Iris pigment epithelial cell (primary cell): ENCODE data around the gene VAPA.
A peak's percentile ranks its signal among the peaks of the same experiment; 100 is the strongest.

Experiments
- DNase-seq: peaks from one replicate; pipeline ENCODE4 v3.0.0-alpha.2; 2011; ENCODE audit warnings: low read depth

Gene VAPA

DNA sequence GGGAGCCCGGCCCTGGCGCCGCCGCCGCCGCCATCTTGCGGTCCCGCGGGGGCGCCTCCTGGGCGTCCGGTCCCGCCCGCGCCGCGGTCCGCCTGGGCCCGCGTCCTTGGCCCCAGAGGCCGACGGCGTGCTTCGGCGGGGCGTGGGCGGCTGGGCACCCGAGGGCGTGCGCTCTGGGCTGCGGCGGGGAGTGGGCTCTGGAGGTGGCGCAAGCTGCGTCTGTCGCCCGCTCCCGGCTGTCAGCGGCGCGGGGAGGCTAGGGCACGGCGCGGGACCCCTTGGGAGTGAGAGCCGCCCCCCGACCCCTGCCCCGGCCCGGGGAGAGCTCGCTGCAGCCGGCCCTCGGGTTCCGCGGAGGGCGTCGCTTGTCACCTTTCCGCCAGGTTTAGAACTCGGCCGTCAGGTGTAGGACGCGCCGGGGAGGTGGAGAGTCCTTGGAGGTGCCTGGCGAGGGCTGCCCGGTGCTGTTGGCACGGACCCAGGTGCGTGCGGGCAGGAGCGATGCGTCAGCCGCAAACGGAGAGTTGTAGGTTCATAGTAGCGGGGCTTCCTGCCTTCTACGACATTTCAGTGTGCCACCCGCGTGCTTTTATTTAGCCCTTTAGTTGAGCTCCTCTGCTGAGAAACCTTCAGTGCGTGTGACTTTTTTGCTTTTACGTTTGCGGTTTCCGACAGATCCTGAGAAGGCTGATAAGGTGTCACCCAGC is 921 bp downstream of the VAPA start:
- DNase-seq, result peak; percentile 74

DNA sequence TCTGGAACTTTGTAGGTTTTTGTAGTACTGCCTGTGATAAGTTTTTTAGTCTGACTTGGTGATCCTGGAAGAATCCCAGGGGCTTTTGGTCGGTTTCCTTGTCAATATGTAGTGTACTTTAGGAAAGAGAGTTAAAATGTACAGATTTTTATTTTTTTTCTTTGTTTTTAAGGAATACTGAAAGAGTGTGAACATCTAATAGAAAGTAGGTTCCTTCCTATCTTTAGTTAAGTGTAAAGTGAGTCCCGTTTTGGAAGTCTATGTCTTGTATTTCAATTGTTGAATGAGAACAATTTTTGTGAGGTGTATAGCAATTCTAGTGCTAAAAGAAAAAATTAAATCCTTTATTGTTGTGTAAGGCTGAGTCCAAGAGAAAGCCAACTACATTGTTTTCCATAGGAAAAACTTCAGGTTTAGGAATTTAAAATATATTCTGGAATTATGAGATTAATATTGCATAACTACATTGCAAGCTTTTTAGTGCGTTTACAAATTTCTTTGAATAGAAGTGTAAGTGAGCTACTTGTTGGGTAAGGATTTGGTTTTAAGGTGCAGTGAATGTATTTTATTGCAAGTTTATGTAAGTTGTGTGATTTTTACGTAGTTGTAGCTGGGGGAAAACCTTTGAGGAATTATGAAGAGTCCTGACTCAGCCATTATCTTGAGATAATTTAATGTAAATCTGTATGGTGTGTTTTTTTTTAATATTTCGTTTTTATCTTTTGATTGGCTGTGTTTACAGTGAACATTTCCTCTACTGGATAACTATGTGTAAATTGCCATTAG is 1.7 kb downstream of the VAPA start:
- no peak for DNase-seq

DNA sequence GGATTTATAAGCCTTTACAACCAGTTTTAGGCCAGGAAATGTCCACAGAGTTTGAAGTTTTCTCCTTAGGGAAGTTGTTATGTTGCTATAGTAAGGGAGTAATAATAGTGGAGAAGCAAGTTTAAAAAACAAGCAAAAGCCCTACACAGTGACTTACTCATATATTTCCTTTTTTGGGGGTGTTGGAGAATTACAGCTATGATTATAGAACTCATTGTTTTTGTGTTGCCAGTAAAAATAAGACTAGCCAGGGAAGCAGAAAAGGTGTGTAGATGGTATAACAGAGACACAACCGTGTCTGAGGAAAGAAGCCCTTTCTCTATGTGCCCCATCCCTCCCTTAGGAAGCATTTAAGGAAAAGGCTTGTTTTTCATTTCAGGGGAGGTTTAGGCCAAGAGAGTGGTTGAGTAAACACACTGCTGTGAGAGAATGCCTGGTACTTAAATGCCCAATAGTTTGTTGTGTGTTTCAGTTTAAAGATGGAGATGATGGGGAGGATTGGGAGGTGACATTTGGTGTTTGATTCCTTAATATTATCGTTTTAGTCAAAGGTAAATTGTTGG is 2.3 kb downstream of the VAPA start:
- DNase-seq, result peak; percentile 18

DNA sequence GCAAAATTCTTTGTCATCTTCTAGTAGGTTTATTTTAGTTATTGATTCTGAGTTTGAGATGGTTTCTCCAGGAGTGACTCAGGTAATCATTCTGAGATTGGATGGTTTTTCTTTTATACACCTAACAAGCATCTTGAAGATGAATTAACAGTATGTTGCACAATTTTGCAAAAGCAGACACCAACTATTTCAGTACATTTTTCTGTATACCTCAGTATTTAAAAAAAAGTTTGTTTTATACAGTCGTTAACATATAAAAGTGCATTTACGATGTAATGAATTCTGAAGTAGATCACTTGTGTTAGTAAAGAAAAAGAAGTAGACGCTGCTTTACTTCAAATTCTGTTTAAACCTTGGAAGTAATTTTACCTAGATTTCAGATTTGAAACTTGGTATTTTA is 3.0 kb downstream of the VAPA start:
- no peak for DNase-seq

DNA sequence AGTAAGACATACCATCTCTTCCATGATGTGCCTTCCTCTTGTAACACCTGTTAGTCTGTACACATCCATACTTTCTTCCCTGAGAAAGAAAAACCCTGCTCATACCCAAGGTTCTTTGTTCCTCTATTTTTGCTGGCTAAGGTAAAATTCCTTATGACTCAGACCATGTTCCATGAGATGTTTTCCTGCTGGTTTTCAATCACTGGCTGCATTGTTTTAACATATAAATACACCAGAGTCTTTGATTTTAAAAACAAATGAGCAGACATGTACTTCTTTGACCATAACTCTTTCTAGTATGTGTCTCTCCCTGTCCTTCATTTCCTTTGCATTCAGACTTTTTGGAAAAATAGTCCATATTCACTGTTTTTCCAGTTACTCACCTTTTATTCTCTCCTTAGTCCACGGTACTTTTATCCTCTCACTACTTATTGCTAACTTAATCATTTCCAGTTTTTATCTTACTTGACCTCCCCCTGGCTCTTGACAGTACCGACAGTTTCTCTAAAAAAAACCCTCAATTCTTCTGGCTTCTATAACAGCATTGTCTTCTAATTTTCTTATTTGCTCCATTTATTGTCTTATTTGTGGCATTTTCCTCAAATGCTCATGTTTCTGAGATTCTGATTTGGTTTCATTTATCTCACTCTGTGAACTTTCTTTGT is 4.3 kb downstream of the VAPA start:
- peak; percentile 36 for DNase-seq

DNA sequence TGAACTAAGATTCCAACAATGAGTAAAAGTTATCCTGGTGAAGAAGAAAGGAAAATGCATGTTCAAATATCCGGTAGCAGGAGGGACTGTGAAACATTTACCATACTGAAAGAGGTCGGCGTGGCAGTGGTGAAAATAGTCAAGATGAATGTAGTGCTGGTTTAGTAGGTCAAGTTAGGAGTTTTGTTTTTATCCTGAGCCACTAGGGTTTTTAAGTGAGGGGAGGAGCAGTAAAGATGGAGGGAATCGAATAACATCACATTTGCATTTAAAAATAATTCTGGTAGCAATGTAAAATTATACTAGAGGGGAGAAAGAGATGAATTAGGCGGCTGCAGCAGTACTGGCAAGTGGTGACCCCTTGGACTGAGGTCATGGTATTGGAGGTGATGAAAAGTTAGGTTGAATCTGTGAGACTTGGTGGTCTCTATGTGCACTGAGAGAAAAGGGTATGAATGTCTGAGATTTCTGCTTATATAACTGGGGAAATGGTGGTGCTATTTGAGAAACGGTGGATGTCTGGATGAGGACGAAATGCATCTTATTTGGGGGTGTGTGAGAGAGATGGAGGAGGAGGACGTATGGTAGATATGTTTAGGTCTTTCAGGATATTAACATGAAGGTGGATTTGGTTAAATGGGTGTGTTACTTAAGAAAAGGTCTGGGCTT is 5.9 kb downstream of the VAPA start:
- DNase-seq, result no peak

DNA sequence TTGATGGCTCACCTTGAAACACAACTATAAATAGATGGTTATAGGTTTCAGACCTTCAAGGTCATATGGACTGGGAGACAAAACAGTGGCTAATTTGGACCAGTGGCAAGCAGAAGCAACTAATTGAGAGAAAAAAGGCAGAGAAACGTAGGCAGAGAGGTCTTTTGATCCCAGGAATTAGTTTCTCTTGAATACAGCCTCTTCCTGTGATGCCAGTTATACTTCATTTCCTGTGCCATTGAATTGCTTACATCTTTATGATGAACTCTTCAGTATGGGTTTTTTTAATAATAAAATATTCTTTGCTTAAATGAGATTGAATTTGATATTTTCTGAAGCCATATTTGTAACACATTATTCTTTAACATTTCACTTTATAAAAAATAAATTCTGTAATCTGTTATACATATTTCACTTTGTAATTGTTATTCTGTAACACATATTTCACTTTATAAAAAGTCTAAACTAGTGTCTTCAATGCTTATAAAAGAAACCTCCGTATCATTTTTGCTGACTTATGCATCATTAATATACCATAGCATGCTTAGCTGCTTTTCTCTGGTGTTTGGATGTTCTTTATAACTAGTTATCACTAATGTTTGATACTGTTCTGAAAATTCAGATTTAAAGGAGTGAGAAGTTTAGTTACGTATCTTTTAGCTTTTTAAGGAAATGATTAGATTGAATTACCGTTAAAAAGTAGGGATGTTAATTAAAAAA is 8.9 kb downstream of the VAPA start:
- DNase-seq, result no peak

DNA sequence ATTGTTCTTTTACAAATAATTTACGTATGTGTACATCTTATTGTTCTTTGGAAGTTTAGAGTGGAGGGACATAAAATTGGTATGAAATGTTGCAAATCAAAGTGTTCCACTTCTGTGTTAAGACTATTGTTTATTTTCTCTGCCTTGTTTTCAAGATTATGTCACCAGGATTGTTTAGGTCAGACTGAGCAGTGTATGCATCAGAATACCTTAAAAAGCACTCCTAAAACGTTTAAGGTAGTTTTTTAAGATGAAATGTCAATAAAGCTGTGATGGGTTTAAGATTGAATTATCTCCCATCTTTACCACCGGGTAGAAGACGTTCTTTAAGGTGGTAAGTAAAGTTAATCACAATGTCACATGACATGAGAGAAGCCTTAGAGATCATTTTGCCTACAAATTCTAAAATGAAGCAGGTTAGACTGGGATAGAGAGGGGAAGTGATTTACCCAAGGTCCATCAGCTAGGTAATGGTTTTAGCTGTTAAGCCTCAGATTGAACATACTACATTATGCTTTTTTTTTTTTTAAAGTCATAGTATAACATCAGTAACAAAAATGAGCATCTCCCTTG is 10.6 kb downstream of the VAPA start:
- DNase-seq, result no peak

DNA sequence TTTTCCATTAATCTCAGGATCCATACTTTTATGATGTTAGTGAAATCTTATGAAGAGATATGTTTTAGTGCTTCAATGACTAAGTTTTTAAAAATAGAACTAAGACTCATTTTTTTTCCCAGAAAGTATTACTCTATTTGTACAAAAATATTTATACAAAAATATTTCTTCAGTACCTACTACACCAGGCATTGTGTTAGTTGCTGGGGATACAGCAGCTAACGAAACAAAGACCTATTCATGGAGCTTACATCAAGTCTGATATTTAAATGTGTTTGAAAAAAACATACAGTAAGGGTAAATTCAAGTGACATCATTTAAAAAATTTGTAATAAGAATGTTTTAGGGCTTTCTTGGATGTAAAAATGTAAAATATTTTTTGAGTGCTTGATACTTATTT is 11.6 kb downstream of the VAPA start:
- peak; percentile 20 for DNase-seq

DNA sequence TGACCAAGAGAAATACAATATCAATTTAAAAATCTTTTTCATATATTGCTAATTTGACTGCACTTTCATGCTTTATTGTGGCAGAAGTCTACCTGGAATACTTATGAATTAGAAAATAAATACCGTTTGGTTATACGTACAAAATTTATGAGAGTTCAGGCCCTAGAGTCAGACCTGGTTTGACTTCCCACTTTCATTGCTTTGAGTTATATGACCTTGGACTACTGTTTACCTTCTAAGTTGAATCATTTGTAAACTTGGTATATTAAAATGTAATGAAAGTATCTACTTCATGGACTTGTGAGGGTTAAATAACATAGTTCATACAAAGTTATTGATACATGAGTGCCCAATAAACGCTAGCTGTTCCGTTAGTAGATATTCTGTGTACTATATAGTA is 12.0 kb downstream of the VAPA start:
- no peak for DNase-seq

DNA sequence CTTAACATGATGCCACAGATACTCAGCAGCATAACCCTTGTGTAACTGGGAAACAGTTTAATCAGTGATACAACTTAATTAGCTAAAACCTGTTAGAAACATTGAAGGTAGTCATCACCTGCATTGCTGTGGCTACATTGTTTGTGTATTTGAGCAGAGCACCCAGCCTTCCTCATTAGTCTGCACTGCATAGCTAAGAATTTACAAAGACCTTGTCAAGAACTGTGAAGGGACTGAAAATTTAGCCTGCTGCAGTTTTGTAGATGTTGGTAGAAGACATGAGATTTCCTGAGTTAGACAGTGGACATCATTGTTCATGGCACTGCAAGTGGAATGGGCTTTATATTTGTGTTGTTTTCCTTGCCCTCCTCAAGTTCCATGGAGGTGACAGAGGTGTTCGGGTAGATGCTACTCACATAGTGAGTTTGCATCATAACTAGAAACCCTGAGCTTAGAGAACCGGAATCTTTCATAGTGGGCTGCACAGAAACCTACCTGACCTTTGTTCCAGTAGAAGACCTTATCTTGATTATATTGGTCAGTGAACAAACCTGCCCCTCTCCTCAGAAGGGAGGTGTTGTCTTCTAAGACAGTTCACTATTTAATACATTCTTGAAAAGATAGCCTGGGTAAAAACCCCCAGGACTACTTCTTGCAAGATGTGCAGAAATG is 12.5 kb downstream of the VAPA start:
- DNase-seq, result no peak

DNA sequence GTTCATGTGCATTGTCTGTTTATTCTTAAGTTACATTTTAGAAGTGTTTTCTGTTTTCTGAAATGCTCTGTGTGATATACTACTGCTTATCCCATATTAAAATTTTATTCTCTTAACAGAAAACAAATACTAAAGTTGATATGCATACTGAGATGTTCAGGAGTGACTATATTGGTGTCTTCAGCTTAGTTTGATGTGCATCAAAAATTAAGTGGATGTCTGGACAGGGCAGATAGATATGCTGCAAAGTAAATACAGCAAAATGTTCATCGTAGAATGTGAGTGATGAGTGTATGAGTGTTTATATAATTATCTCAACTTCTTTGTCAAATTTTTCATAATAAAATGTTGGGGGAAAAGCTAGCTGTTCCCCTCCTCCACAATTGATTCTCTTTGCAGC is 13.2 kb downstream of the VAPA start:
- no peak for DNase-seq

DNA sequence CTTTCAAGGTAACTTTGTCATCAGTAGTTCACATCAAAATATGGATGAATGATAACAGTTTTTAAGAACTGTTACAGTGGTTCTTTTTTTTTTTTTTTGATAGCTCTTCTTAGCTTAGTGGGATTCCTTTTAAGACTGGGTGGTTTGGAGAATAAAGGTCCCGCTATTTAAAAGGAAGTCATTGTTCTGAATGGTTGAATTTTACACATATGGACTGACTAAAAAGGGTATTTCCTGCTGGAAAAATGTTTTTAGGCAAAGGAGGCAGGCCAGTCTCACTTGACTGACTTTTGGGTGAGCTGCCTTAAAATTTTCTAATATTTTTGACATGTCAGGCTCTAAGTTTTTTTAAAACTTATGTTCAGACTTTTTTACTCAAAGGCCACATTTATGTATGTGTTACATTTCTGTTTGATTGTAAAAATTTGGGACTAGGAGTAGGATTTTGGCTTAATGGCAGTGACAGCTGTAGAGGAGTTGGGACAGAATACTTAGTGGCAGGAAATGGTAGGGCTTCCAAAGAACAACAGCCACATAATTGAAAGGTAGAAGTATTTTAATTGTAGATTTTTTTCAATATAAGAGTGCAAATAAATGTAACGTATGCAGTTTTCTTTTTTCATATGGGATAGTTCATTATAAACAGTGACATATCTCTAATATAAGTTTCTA is 13.7 kb downstream of the VAPA start:
- DNase-seq, result no peak

DNA sequence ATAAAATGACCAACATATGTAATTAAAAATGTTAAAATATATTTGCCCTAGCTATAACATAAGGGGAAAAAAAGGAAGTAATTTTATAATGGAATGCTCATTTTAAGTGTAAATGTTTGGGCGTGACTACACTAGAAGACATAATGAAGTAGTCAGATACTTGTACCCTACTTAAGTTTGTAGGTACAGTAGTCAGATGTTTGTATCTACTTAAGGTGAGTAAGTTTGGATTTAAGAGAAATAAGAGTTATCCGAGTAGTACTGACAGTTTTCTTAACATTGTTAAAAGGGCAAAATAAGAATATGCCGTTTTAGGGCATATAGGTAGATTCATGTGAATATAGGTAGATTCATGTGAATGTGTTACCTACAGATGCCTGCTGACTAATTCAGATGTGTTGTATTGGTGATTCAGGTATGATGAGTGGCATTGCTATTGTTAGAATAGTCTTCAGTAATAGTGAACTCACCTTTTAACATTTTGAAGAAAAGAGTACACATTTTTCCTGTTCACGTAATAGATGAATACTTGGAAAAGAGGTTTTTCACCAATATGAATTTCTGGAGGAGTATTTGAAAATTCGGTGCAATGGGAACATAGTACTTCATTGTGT is 14.9 kb downstream of the VAPA start:
- DNase-seq, result no peak

DNA sequence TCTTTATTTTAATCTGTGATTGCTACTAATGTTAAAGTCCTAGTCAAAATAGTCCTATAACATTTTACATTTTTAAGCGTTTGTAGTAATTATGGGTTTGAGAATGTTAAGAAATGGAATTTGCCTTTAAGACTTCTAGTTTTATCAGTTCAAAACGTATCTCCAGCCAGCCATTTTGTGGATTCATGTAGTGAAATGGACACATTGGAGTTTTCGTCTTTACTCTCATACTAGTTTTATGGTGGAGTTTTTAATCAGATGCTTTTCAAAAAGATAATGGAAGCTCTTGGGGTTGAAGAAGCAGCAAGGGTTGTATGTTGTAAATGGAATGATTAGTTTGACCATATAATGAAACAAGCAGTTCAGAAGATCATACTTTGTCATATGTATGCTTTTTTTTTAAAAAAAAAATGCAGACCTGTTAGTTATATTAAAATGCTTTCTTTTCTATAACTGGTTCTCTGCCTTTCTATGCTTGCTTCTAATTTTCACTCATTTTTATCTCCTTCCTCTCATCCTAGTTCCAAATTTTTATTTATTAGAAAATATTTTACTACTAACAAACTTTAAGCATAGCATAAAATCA is 16.6 kb downstream of the VAPA start:
- no peak for DNase-seq

DNA sequence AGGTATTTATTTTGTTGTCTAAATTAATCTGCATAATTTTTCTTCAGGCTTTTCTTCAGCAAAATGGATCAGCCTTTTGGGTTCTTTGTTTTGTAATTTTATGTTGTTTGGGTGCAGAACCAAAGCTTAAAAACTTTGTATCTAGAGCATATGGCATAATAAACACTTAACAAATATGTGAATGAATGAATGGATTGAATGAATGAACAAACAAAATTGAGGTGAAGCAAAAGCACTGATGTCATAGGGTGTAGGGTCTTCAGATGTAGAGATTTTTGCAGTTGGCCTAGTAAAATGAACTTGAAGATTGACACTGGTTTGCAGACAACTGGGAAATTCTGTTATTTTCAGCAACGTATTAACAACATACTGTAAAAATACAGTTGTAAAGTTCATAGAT is 17.3 kb downstream of the VAPA start:
- DNase-seq, result no peak

DNA sequence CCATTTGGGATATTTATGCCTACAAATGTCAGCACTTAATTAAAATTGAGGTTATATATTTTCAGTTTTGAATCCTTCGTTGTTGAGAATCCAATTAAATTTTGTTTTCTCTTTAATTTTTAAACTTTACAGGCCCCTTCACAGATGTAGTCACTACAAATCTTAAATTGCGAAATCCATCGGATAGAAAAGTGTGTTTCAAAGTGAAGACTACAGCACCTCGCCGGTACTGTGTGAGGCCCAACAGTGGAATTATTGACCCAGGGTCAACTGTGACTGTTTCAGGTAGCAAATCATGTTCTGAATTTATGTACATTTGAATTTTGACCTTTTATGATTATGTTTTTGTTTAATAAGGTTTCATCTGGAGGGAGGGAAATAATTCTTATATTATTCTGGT is 17.9 kb downstream of the VAPA start:
- DNase-seq, result no peak

DNA sequence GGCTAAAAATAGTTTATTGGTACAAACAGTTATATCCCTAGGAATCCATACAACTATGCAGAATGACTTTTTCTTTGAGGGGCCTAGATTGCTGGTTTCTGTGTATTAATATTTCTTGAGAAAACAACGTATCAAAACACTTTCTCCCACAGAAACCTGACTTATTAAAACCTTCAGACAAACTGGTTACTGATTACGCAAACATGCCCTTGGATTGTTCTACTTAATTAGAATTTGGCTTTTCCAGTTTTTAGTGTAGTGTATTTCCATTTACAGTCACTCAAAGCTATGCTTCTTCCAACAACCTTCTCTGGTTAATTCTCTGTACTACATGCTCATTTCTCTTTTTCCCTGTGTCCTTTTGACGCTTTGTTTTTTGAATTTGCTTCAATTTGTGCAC is 20.0 kb downstream of the VAPA start:
- DNase-seq, result no peak

DNA sequence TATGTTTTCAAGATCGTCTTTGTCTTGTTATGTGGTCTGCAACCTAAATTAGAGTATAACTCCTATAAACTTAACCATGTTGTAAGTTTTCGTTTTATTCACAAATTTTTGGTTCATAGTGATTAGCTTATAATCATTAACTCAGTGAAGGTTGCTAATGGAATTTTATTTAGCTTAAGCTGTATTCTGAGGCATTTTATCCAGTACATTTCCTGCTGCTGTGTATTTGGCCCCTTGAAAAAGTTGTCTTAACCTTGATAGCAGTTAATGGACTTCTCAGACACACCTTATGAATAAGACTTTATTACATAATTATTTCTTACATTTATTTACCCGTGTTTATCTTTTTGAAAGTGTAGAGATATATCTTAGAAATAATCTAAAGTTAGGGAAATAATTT is 20.5 kb downstream of the VAPA start:
- no peak for DNase-seq
